GM21786 (cell line): ENCODE results near the gene ATP2B2.

Source experiments
- ATAC-seq: cut with Tn5 transposase; IDR thresholded peaks from one replicate; pipeline ENCODE4 v1.9.1; 2021; ENCODE audit not compliant: unreplicated experiment

The ATP2B2 gene

DNA sequence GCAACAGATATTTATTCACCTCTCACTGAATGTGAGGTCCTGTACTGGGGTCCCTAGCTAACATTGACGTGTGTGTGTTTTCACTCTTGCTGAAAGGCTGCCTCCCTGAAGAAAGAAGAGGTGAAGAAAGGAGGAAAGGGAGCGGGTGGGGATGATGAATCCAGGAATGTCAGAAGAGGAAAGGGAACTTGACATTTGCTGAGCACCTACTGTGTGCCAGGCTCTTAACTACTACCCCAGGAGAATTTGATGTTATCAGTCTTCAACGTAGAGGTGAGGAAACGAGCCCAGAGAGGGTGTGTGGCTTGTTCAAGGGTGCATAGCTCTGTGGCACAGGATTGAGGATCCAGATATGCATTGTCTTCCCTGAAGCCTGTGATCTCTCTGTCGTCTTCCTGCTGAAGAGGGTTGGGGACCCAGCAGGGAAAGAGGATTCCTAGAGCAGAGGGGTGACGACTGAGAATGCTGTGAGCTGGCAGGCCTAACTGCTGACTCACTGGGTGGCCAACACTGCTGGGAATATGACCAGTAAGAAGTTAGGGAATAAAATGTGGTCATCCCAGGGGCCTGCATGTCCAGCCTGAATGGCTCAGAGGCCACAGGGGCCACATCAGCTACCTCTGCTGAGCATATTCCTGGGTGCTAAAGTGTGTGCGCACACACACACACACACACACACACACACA is 6.6 kb upstream of the ATP2B2 start:
- no peak for ATAC-seq

DNA sequence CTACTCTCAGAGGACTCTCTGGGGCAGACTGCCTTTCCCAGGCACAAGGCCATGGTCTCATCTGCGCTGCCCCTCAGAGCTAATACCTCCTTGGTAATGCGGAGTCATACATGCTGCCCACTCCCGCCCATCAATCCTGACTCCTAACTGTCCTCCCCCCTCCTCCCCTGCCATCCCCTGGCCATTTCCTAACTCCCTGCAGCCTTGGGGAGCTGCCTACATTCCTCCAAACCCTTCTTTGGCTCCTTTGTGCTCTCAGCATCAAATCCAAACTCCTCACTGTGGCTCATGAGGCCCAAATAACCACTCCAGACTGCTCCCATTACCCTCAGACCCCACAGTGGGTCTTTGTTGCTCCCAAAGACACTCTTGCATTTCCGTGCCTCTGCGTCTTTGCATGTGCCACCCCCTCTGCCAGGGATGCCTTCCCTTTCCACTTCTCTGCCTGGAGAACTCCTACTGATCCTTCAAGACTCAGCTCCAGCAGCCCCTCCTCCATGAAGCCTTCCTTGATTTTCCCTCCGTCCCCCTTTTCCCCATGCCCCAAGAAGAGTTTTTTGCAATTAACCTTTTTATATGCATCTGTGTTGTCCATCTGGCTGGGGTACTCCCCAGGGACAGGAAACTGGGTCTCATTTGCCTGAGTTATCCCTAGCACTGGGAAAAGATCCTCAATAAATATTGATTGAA is 5.5 kb upstream of the ATP2B2 start:
- no peak for ATAC-seq

- ATAC-seq, result no peak
Observed at GRCh38 chr3:10510086-10510742, 4.8 kb upstream of the ATP2B2 start.

GRCh38 chr3:10509325-10509724 is 3.9 kb upstream of the ATP2B2 start:
- ATAC-seq, result no peak

DNA sequence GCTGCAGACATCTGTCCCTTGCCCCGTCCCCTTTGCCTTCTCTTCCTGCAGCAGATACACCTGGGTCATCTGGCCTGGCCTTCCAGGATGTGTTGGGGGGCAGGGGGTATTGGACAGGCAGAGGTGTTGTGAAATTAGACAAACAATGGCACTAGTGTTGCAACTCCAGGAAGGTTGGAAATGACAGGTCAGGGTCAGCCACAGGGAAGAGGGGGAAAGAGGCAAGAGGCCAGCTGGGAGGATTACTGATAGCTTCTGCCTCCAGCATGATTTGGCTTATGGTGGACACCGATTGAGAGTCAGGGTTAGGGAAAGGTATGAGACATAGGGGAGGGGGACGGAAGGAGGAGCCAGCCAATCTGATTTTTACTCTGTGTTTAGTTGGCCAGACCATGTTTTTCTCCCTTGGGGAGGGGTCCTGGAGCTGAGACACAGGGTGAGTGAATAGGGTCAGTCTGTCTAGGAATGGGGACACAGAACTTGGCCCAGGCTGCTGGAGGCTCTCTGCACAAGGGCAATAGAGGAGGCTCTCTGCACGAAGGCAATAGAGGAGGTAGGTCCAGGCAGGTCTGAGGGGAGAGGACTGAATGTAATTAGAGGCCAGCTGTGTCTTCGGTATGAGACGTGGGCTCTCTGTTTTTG is 3.4 kb upstream of the ATP2B2 start:
- ATAC-seq, result no peak

GRCh38 chr3:10508235-10508618 is 2.8 kb upstream of the ATP2B2 start:
- no peak for ATAC-seq

- ATAC-seq, result no peak
Observed at GRCh38 chr3:10507331-10507730, 1.9 kb upstream of the ATP2B2 start.

DNA sequence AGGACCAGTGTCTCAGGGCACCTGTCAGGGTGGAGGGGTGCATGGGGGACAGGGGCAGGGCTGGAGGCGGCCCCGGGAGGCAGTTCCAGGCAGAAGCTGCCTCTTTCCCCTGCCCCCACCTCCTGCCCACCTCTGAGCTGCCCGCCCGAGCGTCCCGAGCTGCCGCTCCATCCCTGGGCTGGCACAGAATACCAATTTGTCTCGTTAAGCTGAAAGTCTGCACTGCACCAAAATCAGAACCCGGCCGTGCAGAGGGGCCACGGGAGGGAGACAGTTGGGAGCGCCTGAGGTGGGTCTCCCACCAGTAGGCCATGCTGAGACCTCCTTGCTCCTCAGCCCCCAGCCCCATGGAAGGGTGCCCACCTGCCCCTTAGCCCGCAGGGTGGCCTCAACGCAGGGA is 1.3 kb upstream of the ATP2B2 start:
- no peak for ATAC-seq

GRCh38 chr3:10505791-10506585 is 602 bp upstream of the ATP2B2 start:
- ATAC-seq, result no peak

GRCh38 chr3:10504171-10505049 is 976 bp downstream of the ATP2B2 start:
- ATAC-seq, result no peak

DNA sequence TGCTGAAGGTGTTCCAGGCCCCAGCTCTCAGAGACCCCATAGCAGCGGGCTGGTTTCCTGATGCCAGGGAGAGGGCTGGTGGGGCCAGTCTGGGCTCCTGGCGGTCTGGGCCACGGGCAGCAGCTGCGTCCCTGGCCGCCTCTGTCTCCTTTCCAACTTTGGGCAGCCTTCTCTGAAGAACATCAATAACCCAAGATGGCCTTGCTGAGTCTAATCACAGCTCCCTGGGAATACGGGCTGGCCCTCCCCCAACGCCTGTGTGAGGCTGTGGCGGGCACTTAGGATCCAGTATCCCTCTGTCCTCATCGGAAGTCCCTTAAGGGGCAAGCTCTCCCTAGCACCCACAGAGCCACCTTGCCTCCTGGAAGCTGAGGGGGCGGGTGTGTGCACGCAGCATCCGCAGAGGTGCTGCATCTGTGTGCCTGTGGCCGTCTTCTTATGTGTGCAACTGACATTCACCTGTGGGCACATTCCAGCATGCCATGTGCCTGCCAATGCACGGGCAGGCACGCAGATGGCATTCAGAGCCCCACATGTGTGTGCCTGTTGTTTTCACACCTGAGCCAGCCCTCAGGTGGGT is 2.1 kb downstream of the ATP2B2 start:
- no peak for ATAC-seq

- no peak for ATAC-seq
Observed at GRCh38 chr3:10502185-10502880, 3.1 kb downstream of the ATP2B2 start.

- ATAC-seq, result no peak
Observed at GRCh38 chr3:10501664-10502052, 3.7 kb downstream of the ATP2B2 start.

DNA sequence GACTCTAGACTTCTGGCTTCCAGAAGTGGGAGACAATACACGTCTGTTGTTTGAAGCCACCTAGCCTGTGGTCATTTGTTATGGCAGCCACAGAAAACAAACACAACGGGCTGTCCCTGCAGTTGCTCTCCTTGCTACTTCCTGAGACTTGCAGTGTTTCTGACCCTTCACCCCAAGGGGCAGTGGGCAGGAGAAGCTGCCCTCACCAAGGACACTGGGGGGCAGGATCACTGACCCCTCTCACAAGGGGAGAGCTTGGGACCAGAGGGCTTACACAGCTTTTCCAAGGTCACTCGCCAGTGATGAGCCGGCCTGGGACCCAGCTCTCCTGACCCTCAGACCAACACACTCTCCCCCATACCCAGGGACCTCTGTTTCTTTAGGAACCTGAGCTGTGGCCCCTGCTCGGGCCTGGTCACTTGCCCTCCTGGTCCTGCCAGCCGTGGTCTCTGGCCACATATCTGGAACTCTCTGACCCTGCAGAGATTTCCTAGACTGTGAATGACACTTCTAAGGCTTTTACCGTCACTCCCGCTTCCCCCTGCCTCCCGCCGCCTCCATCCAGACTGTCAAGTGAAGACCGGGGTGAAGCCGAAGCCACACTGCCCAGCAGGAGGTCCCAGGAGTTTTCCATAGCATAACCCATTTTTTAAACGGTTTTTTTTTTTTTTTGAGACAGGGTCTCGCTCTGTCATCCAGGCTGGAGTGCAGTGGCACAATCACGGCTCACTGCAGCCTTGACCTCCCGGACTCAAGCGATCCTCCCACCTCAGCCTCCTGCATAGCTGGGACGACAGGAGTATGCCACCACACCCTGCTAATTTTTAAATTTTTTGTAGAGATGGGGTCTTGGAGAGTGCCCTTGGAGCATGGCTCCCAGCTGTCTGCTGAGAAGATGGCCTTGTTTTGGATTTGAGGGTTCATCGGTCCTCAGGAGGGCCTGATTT is 4.4 kb downstream of the ATP2B2 start:
- ATAC-seq, result no peak

DNA sequence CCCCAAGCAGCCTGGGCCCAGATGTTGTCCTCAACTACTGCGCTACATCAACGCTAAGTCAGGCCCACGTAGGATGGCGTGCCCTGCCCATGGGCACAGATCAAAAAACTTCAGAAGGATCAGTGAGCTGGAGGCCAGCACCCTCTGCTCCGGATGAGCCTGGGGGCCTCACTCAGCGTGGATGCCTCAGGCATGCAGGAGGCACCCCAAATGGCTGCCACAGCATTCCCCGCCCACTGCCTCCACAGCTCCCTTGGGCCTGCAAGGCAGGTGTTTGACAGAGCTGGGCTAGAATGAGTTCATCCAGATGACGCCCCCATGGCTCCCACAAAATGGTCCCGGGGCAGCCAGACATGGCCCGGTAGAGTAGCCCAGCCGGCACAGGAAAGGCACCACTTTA is 7.1 kb downstream of the ATP2B2 start:
- ATAC-seq, result no peak

DNA sequence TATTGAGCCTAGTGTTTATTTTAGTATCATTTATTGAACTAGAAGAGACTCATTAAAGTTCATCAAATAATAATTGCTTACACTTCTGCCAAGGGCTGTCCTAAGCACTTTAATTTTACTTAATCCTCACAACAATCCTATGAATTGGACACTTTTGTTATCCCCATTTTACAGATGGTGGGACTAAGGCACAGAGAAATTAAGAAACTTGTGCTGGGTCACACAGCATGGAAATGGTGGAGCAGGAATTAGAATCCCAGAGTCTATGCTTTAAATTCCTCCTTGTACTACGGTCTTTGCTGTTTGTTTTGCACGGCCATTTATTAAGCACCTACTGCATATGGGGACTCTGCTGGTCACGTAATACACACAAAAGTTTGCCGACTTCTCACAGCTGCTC is 7.9 kb downstream of the ATP2B2 start:
- no peak for ATAC-seq

- no peak for ATAC-seq
Observed at GRCh38 chr3:10496121-10496863, 9.1 kb downstream of the ATP2B2 start.
